HCT116 (cell line): ENCODE data around the gene NABP2. TPM values are rescaled to one million over a fixed set of nuclear protein-coding genes. Genes with fewer than 3 reads are reported as not detected.

ENCODE experiments used
- ATAC-seq: fragments of 200-7000 bp; cut with Tn5 transposase; 2 replicates; pipeline ENCODE4 v1.9.1; 2020; ENCODE audit warnings: mild to moderate bottlenecking, moderate library complexity
- BruUV-seq: library from RNA; stranded (reverse); fragments of 400-500 nt; replicated peaks from 2 replicates; lab custom pipeline; 2021; lab: Mats Ljungman, UMichigan
- CTCF ChIA-PET: fragments of 300-600 bp; sonication (Branson Sonifier 250); formaldehyde crosslinking; loops from one replicate; lab custom pipeline; 2021; ENCODE audit warnings: antibody characterized with exemption; lab: Charles Lee
- POLR2A ChIA-PET: fragments of 300-600, 350-600 bp; sonication (Branson Sonifier 250); formaldehyde crosslinking; loops from one replicate; lab custom pipeline; 2021; ENCODE audit warnings: antibody characterized with exemption; lab: Charles Lee
- RAD21 ChIA-PET, 2 experiments: fragments of 300-600 bp; sonication (Branson Sonifier 250); formaldehyde crosslinking; loops; one replicate each; lab custom pipeline; 2023; ENCODE audit warnings: low total read pairs in 2 of 2; ENCODE audit not compliant: uncharacterized antibody in 2 of 2, unreplicated experiment in 2 of 2, low non-redundant PET in 1 of 2; lab: Charles Lee
- DNase-seq: peaks from one replicate; pipeline ENCODE4 v3.0.0-alpha.2; 2010; ENCODE audit warnings: low read depth, low spot score
- H2AFZ ChIP-seq: fragments of 200-600 bp; shearing (Covaris generic), sonication (generic); 2 replicates; pipeline ENCODE4 v1.6.1; 2017; ENCODE audit warnings: low read depth, mixed run types, mixed read lengths, antibody characterized with exemption, low read length; ENCODE audit not compliant: poor library complexity, severe bottlenecking
- H3K27ac ChIP-seq: 2 replicates; pipeline ENCODE4 v1.5.1; 2012; ENCODE audit warnings: low read depth, low read length
- H3K27me3 ChIP-seq: fragments of 200-600 bp; sonication (generic); 2 replicates; pipeline ENCODE4 v1.6.1; 2016; ENCODE audit warnings: mixed run types, low read length, mixed read lengths; ENCODE audit not compliant: insufficient read depth
- H3K36me3 ChIP-seq, 2 experiments: fragments of 200-500 bp in 1 of 2; fragments of 200-600 bp in 1 of 2; sonication (Bioruptor generic) in 1 of 2; sonication (generic) in 1 of 2; 2 replicates each; pipeline versions ENCODE4 v1.5.1 to v1.6.1; 2014 to 2016; ENCODE audit warnings: low read length in 2 of 2, inconsistent platforms in 1 of 2, mixed read lengths in 1 of 2, mixed run types in 1 of 2; ENCODE audit not compliant: insufficient read depth in 2 of 2, control insufficient read depth in 1 of 2
- H3K4me1 ChIP-seq, 2 experiments: fragments of 200-600 bp in 1 of 2; sonication (generic) in 1 of 2; 2 replicates each; pipeline versions ENCODE4 v1.5.1 to v1.6.1; 2012 to 2017; ENCODE audit warnings: low read length in 2 of 2, inconsistent platforms in 1 of 2, mild to moderate bottlenecking in 1 of 2, mixed read lengths in 1 of 2, mixed run types in 1 of 2, moderate library complexity in 1 of 2; ENCODE audit not compliant: insufficient read depth in 2 of 2, control insufficient read depth in 1 of 2
- H3K4me2 ChIP-seq: fragments of 200-600 bp; sonication (generic); 2 replicates; pipeline ENCODE4 v1.6.1; 2017; ENCODE audit warnings: mixed run types, low read length, mixed read lengths
- H3K4me3 ChIP-seq, 2 experiments: fragments of 200-600 bp in 1 of 2; sonication (generic) in 1 of 2; replicated peaks in 1 of 2; 2 replicates each; pipeline ENCODE4 v1.5.1; 2011 to 2016; ENCODE audit warnings: low read length in 2 of 2, control low read depth in 1 of 2, low read depth in 1 of 2, mild to moderate bottlenecking in 1 of 2, mixed read lengths in 1 of 2, mixed run types in 1 of 2
- H3K79me2 ChIP-seq: fragments of 200-600 bp; sonication (generic); 2 replicates; pipeline ENCODE4 v1.6.1; 2017; ENCODE audit warnings: mild to moderate bottlenecking, mixed run types, low read length, moderate library complexity, mixed read lengths; ENCODE audit not compliant: insufficient read depth
- H3K9ac ChIP-seq: fragments of 200-600 bp; sonication (generic); 2 replicates; pipeline ENCODE4 v1.6.1; 2016; ENCODE audit warnings: low read length, mixed read lengths
- H3K9me2 ChIP-seq: fragments of 200-600 bp; sonication (generic), shearing (Covaris generic); 2 replicates; pipeline ENCODE4 v1.6.1; 2017; ENCODE audit warnings: mixed run types, mild to moderate bottlenecking, moderate library complexity; ENCODE audit not compliant: insufficient read depth
- H3K9me3 ChIP-seq, 2 experiments: fragments of 200-500 bp in 1 of 2; fragments of 200-600 bp in 1 of 2; sonication (Bioruptor generic) in 1 of 2; sonication (generic) in 1 of 2; 2 replicates each; pipeline ENCODE4 v1.6.1; 2014 to 2017; ENCODE audit warnings: low read length in 2 of 2, mixed read lengths in 2 of 2, inconsistent platforms in 1 of 2, low read depth in 1 of 2, mild to moderate bottlenecking in 1 of 2, mixed run types in 1 of 2, moderate library complexity in 1 of 2; ENCODE audit not compliant: control insufficient read depth in 1 of 2, insufficient read depth in 1 of 2
- H4K20me1 ChIP-seq: fragments of 200-600 bp; sonication (generic), shearing (Covaris generic); 2 replicates; pipeline ENCODE4 v1.6.1; 2017; ENCODE audit warnings: mixed run types, mild to moderate bottlenecking, moderate library complexity; ENCODE audit not compliant: insufficient read depth
- CBX3 ChIP-seq: IDR thresholded peaks from 2 replicates; pipeline ENCODE4 v1.6.1; 2012; ENCODE audit warnings: low read depth
- CEBPB ChIP-seq: IDR thresholded peaks from 2 replicates; pipeline ENCODE4 v1.6.1; 2012; ENCODE audit warnings: low read depth
- EGR1 ChIP-seq: IDR thresholded peaks from 2 replicates; pipeline ENCODE4 v1.6.1; 2012; ENCODE audit warnings: low read depth
- EZH2 ChIP-seq: fragments of 200-600 bp; sonication (generic); IDR thresholded peaks from 2 replicates; pipeline ENCODE4 v1.6.1; 2017; ENCODE audit warnings: antibody characterized with exemption, mixed run types
- FOSL1 ChIP-seq: IDR thresholded peaks from 2 replicates; pipeline ENCODE4 v1.6.1; 2012; ENCODE audit warnings: low read depth
- JUND ChIP-seq: IDR thresholded peaks from 2 replicates; pipeline ENCODE4 v1.6.1; 2012
- RAD21 ChIP-seq: IDR thresholded peaks from 2 replicates; pipeline ENCODE4 v1.6.1; 2012; ENCODE audit warnings: low read depth, mild to moderate bottlenecking
- SIN3A ChIP-seq: IDR thresholded peaks from 2 replicates; pipeline ENCODE4 v1.6.1; 2012; ENCODE audit warnings: low read depth
- SP1 ChIP-seq: IDR thresholded peaks from 2 replicates; pipeline ENCODE4 v1.6.1; 2012; ENCODE audit warnings: low read depth
- SRF ChIP-seq: IDR thresholded peaks from 2 replicates; pipeline ENCODE4 v1.6.1; 2012; ENCODE audit warnings: low read depth
- ZFX ChIP-seq: fragments of 450-650 bp; IDR thresholded peaks from 2 replicates; pipeline ENCODE4 v1.6.1; 2017
- ZNF274 ChIP-seq: fragments of 200-500 bp; sonication (Bioruptor generic); IDR thresholded peaks from 2 replicates; pipeline ENCODE4 v1.6.1; 2014; ENCODE audit warnings: mild to moderate bottlenecking, low read depth, low read length, inconsistent platforms
- intact Hi-C: fragments of 100-400 bp; cut with micrococcal nuclease; formaldehyde crosslinking; loops from 2 replicates; pipeline ENCODE4 v1.10.0; 2022
- total RNA-seq: library from RNA; stranded (reverse); gene quantifications from one replicate; pipeline ENCODE4 v1.2.1, GENCODE V29; 2021; ENCODE audit not compliant: unreplicated experiment
- TF ChIP-seq, protein P1 (sequence below): IDR thresholded peaks from 2 replicates; pipeline ENCODE4 v1.6.1; 2012
- TF ChIP-seq, protein P2 (sequence below), 3 experiments: fragments of 200-600 bp in 1 of 3; sonication (generic) in 1 of 3; IDR thresholded peaks in 2 of 3; conservative IDR thresholded peaks in 1 of 3; 2 replicates each; pipeline ENCODE4 v1.5.1; 2012 to 2017; ENCODE audit warnings: low read depth in 2 of 3, low read length in 2 of 3, antibody characterized with exemption in 1 of 3, borderline replicate concordance in 1 of 3, control low read depth in 1 of 3, mild to moderate bottlenecking in 1 of 3, mixed read lengths in 1 of 3, mixed run types in 1 of 3, moderate library complexity in 1 of 3; ENCODE audit not compliant: insufficient read depth in 1 of 3
- TF ChIP-seq, protein P3 (sequence below): IDR thresholded peaks from 2 replicates; pipeline ENCODE4 v1.6.1; 2012; ENCODE audit warnings: low read depth

Gene NABP2
- total RNA-seq, 1 experiment from 2014 or later, result 52.9 TPM

DNA sequence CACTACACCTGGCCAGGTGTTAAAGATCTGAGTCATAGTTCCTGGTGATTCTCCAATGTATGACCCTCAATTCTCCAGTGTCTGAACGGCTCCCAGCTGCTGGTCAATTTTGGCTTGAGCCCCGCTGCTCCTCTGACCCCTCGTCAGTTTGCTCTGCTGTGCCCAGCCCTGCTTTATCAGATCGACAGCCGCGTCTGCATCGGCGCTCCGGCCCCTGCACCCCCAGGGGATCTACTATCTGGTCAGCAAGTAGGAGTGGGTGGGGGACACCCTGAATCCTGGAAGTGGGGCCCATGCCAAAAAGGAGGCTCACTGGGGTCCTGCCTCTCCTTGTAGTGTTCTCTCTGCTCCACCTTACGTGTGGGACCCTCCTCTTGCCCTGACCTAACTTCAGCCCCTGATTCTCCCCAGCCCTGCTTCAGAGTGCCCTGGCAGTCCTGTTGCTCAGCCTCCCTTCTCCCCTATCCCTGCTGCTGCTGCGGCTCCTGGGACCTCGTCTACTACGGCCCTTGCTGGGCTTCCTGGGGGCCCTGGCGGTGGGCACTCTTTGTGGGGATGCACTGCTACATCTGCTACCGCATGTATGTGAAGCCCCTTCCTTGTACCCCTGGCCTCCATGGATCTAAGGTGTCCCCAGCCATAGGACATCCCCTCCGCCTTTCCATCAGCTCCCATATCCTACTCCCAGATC lies 10.7 kb downstream of the NABP2 start:
- H3K27ac ChIP-seq, result no peak overlapping the region
- DNase-seq (no peak), ATAC-seq (no peak)
- H3K36me3 ChIP-seq, result peaks cover 0 to 3% of the 10 kb centered on the region in 2 experiments; a peak in 2 of 4 replicates
- no peaks in the 10 kb centered on the region for H3K27me3 ChIP-seq
- H4K20me1 ChIP-seq, result no peaks in the 10 kb centered on the region
- intact Hi-C loops, result no loop called here
- no peak overlapping the region for H3K4me2 ChIP-seq
- BruUV-seq, result no TSS peak
- no peaks in the 10 kb centered on the region for H3K79me2 ChIP-seq
- no peak overlapping the region for H3K4me3 ChIP-seq
- H3K9me2 ChIP-seq, result no peaks in the 10 kb centered on the region
- TF ChIP-seq, protein P1, sequence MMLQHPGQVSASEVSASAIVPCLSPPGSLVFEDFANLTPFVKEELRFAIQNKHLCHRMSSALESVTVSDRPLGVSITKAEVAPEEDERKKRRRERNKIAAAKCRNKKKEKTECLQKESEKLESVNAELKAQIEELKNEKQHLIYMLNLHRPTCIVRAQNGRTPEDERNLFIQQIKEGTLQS, result no peak
- TF ChIP-seq ZFX, result no peak
- no peak for TF ChIP-seq CBX3
- no peak for TF ChIP-seq CEBPB
- H2AFZ ChIP-seq, result no peak overlapping the region
- no peaks in the 10 kb centered on the region for H3K9me3 ChIP-seq
- CTCF ChIA-PET, result no interaction called here
- RAD21 ChIA-PET, result no interaction called here
- H3K4me1 ChIP-seq, result peaks cover 0 to 6% of the 10 kb centered on the region in 2 experiments; a peak in 1 of 4 replicates
- H3K9ac ChIP-seq, result no peak overlapping the region
- POLR2A ChIA-PET, result no interaction called here

DNA sequence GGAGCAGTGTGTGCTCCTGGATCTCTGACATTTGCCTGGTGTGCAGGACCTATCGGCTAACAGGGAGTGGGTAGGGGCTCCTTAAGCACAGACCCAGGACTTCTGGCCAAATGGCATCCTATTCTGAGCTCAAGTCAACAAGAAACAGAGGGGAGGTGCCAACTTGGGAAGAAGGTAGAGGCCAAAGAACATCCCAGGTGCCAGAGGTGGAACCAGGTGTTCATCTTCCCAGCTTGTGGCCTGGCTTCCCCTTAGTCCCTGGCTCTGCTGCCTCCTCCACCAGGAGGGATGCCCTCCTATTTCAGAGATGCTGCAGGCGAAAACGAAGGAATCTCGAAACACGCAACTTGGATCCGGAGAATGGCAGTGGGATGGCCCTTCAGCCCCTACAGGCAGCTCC lies 11.9 kb downstream of the NABP2 start:
- CTCF ChIA-PET, result no interaction called here
- intact Hi-C loops, result no loop called here
- TF ChIP-seq EZH2 (no peak), SRF (no peak), SIN3A (no peak), ZNF274 (no peak), RAD21 (no peak), CEBPB (no peak), ZFX (no peak), FOSL1 (no peak), EGR1 (no peak), CBX3 (no peak), SP1 (no peak), JUND (no peak)
- TF ChIP-seq, protein P1, result no peak
- TF ChIP-seq, protein P2, sequence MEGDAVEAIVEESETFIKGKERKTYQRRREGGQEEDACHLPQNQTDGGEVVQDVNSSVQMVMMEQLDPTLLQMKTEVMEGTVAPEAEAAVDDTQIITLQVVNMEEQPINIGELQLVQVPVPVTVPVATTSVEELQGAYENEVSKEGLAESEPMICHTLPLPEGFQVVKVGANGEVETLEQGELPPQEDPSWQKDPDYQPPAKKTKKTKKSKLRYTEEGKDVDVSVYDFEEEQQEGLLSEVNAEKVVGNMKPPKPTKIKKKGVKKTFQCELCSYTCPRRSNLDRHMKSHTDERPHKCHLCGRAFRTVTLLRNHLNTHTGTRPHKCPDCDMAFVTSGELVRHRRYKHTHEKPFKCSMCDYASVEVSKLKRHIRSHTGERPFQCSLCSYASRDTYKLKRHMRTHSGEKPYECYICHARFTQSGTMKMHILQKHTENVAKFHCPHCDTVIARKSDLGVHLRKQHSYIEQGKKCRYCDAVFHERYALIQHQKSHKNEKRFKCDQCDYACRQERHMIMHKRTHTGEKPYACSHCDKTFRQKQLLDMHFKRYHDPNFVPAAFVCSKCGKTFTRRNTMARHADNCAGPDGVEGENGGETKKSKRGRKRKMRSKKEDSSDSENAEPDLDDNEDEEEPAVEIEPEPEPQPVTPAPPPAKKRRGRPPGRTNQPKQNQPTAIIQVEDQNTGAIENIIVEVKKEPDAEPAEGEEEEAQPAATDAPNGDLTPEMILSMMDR (IDR thresholded peaks at IDR 0.05 in 2 of 3, conservative IDR thresholded peaks at IDR 0.05 in 1 of 3; ENCODE audit: borderline replicate concordance in 1 of 3, insufficient read depth in 1 of 3, low read depth in 2 of 3, low read length in 2 of 3), result no peak
- TF ChIP-seq, protein P3, sequence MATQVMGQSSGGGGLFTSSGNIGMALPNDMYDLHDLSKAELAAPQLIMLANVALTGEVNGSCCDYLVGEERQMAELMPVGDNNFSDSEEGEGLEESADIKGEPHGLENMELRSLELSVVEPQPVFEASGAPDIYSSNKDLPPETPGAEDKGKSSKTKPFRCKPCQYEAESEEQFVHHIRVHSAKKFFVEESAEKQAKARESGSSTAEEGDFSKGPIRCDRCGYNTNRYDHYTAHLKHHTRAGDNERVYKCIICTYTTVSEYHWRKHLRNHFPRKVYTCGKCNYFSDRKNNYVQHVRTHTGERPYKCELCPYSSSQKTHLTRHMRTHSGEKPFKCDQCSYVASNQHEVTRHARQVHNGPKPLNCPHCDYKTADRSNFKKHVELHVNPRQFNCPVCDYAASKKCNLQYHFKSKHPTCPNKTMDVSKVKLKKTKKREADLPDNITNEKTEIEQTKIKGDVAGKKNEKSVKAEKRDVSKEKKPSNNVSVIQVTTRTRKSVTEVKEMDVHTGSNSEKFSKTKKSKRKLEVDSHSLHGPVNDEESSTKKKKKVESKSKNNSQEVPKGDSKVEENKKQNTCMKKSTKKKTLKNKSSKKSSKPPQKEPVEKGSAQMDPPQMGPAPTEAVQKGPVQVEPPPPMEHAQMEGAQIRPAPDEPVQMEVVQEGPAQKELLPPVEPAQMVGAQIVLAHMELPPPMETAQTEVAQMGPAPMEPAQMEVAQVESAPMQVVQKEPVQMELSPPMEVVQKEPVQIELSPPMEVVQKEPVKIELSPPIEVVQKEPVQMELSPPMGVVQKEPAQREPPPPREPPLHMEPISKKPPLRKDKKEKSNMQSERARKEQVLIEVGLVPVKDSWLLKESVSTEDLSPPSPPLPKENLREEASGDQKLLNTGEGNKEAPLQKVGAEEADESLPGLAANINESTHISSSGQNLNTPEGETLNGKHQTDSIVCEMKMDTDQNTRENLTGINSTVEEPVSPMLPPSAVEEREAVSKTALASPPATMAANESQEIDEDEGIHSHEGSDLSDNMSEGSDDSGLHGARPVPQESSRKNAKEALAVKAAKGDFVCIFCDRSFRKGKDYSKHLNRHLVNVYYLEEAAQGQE, result no peak

More for the DNA sequence above, 11.9 kb downstream of the NABP2 start:
- Histone ChIP-seq H3K79me2 (no peaks in the 10 kb centered on the region), H3K4me1 (peaks cover 0 to 6% of the 10 kb centered on the region in 2 experiments; a peak in 1 of 4 replicates), H3K4me3 (no peak overlapping the region), H3K27ac (no peak overlapping the region), H3K4me2 (no peak overlapping the region), H3K9ac (no peak overlapping the region), H2AFZ (no peak overlapping the region), H3K9me2 (no peaks in the 10 kb centered on the region), H3K27me3 (no peaks in the 10 kb centered on the region), H4K20me1 (no peaks in the 10 kb centered on the region), H3K9me3 (no peaks in the 10 kb centered on the region), H3K36me3 (peaks cover under 1 to 6% of the 10 kb centered on the region in 2 experiments; a peak in 3 of 4 replicates)
- no TSS peak for BruUV-seq
- POLR2A ChIA-PET, result no interaction called here
- no peak for ATAC-seq
- RAD21 ChIA-PET, result no interaction called here
- no peak for DNase-seq
